HepG2 (cell line): Measurements from ENCODE around the gene INKA1. TPM values are rescaled to one million over a fixed set of nuclear protein-coding genes. Genes with fewer than 3 reads are reported as not detected.

ENCODE experiments used
- ATAC-seq: fragments of 200-7000 bp; cut with Tn5 transposase; 3 replicates; pipeline ENCODE4 v1.9.1; 2020; ENCODE audit warnings: mild to moderate bottlenecking, moderate library complexity
- BruUV-seq: library from RNA; stranded (reverse); fragments of 400-500 nt; replicated peaks from 2 replicates; lab custom pipeline; 2021; lab: Mats Ljungman, UMichigan
- CTCF ChIA-PET: fragments of 300-600 bp; formaldehyde crosslinking; extraction: SDS; loops from one replicate; lab custom pipeline; 2021; ENCODE audit warnings: low total read pairs, inconsistent platforms, low intra/inter-chr PET ratio; lab: Yijun Ruan, JAX
- POLR2A ChIA-PET: fragments of 350-600 bp; sonication (Branson Sonifier 250); formaldehyde crosslinking; loops from one replicate; lab custom pipeline; 2020; ENCODE audit warnings: antibody characterized with exemption, inconsistent platforms; lab: Yijun Ruan, JAX
- DNase-seq: peaks from one replicate; pipeline ENCODE4 v3.0.0-alpha.2; 2015; ENCODE audit warnings: low spot score
- FAIRE-seq: peaks from 3 replicates; lab custom pipeline; 2011; peaks lifted over from hg19 to GRCh38; lab: Jason Lieb, UNC
- H2AFZ ChIP-seq: one replicate; pipeline ENCODE4 v1.6.1; 2011; ENCODE audit warnings: low read length, inconsistent platforms
- H3K27ac ChIP-seq: fragments of 300-600 bp; 3 replicates; pipeline ENCODE4 v1.8.0; 2011; ENCODE audit warnings: mixed run types, mild to moderate bottlenecking, mixed read lengths, low read length, inconsistent platforms; ENCODE audit not compliant: insufficient read depth; ENCODE audit errors: extremely low read length
- H3K27me3 ChIP-seq, 2 experiments: fragments of 200-600 bp in 1 of 2; 2 replicates in 1 of 2; 3 replicates in 1 of 2; pipeline versions ENCODE4 v1.6.0 to v1.8.0; 2011; ENCODE audit warnings: low read length in 2 of 2, mild to moderate bottlenecking in 2 of 2, moderate library complexity in 2 of 2, inconsistent platforms in 1 of 2; ENCODE audit not compliant: insufficient read depth in 2 of 2, control insufficient read depth in 1 of 2
- H3K36me3 ChIP-seq, 2 experiments: fragments of 200-600 bp in 1 of 2; replicated peaks in 1 of 2; 2 replicates in 1 of 2; 3 replicates in 1 of 2; pipeline versions ENCODE4 v1.5.1 to v1.8.0; 2011; ENCODE audit warnings: low read length in 2 of 2, inconsistent platforms in 1 of 2; ENCODE audit not compliant: insufficient read depth in 2 of 2, control insufficient read depth in 1 of 2
- H3K4me1 ChIP-seq: 2 replicates; pipeline ENCODE4 v1.5.1; 2012; ENCODE audit warnings: low read length, inconsistent platforms; ENCODE audit not compliant: insufficient read depth
- H3K4me2 ChIP-seq: 2 replicates; pipeline ENCODE4 v1.6.0; 2011; ENCODE audit warnings: low read depth, low read length, inconsistent platforms
- H3K4me3 ChIP-seq, 3 experiments: fragments of 200-600 bp in 1 of 3; sonication (generic), shearing (Covaris generic) in 1 of 3; replicated peaks in 1 of 3; 2 replicates each; pipeline ENCODE4 v1.5.1; 2011 to 2016; ENCODE audit warnings: low read length in 3 of 3, inconsistent platforms in 2 of 3, low read depth in 2 of 3, mild to moderate bottlenecking in 2 of 3, control low read depth in 1 of 3, mixed read lengths in 1 of 3; ENCODE audit not compliant: insufficient read depth in 1 of 3
- H3K79me2 ChIP-seq: one replicate; pipeline ENCODE4 v1.6.1; 2011; ENCODE audit warnings: low read length, inconsistent platforms; ENCODE audit not compliant: insufficient read depth
- H3K9ac ChIP-seq: 2 replicates; pipeline ENCODE4 v1.6.0; 2011; ENCODE audit warnings: mild to moderate bottlenecking, low read depth, low read length, inconsistent platforms; ENCODE audit not compliant: insufficient read depth
- H3K9me3 ChIP-seq: 2 replicates; pipeline ENCODE4 v1.5.1; 2012; ENCODE audit warnings: mild to moderate bottlenecking, low read length
- H4K20me1 ChIP-seq: 2 replicates; pipeline ENCODE4 v1.6.0; 2011; ENCODE audit warnings: inconsistent platforms, mild to moderate bottlenecking, low read length, moderate library complexity; ENCODE audit not compliant: insufficient read depth
- ATF7-NPFF ChIP-seq: sonication (generic); formaldehyde crosslinking; IDR thresholded peaks from 2 replicates; pipeline ENCODE4 v1.8.1; 2023; ENCODE audit warnings: mild to moderate bottlenecking, low read depth, missing genetic modification reagents, moderate library complexity
- HNF4A ChIP-seq: sonication (generic); formaldehyde crosslinking; IDR thresholded peaks from 2 replicates; pipeline ENCODE4 v1.4.0; 2020; ENCODE audit warnings: missing genetic modification reagents
- NR2F1 ChIP-seq, 2 experiments: fragments of 450-650 bp in 1 of 2; formaldehyde crosslinking in 1 of 2; IDR thresholded peaks; 2 replicates each; pipeline versions ENCODE4 v1.5.0 to v1.6.1; 2016 to 2020; ENCODE audit warnings: mild to moderate bottlenecking in 1 of 2, missing compliant biosample characterization in 1 of 2, missing genetic modification reagents in 1 of 2, moderate library complexity in 1 of 2
- RARA ChIP-seq: IDR thresholded peaks from 2 replicates; pipeline ENCODE4 v1.6.1; 2016; ENCODE audit warnings: missing genetic modification reagents, missing compliant biosample characterization
- RXRB ChIP-seq: IDR thresholded peaks from 2 replicates; pipeline ENCODE4 v1.6.1; 2016; ENCODE audit warnings: borderline replicate concordance, missing genetic modification reagents, missing compliant biosample characterization
- WGBS: methylation state at CpG from one replicate; pipeline ENCODE4 v1.1.6; 2017; ENCODE audit warnings: low lambda C conversion rate; 5-methylcytosine and 5-hydroxymethylcytosine counted together
- in situ Hi-C: cut with HindIII; loops from 2 replicates; pipeline ENCODE4 v1.10.0; 2017; ENCODE audit warnings: low pct_unique_long_range_greater_than_20kb; ENCODE audit not compliant: extremely low pct_ligation_motif_present
- intact Hi-C: fragments of 100-400 bp; cut with micrococcal nuclease; formaldehyde crosslinking; loops from one replicate; pipeline ENCODE4 v1.10.0; 2022; ENCODE audit not compliant: unreplicated experiment
- polyA plus RNA-seq, 8 experiments: library from polyadenylated mRNA; depleted of rRNA in 3 of 8; stranded (reverse) in 7 of 8; unstranded in 1 of 8; fragments of >200 nt; fragmentation: Illumina TruSeq in 4 of 8; extraction: Trizol in 4 of 8; gene quantifications; 2 replicates each; pipeline versions ENCODE4 v1.2.1 to v1.2.3, GENCODE V29; 2011 to 2016; ENCODE audit warnings: low read depth in 4 of 8, missing spikeins in 1 of 8, mixed read lengths in 1 of 8; ENCODE audit not compliant: insufficient read depth in 1 of 8
- total RNA-seq, 5 experiments: library from RNA; depleted of rRNA; stranded (reverse); fragments of >200 nt; fragmentation: Illumina TruSeq; extraction: Trizol; gene quantifications; 2 replicates each; pipeline ENCODE4 v1.2.3, GENCODE V29; 2016; ENCODE audit warnings: low read depth in 1 of 5
- TF ChIP-seq, protein P1 (sequence below): sonication (generic); formaldehyde crosslinking; IDR thresholded peaks from 2 replicates; pipeline ENCODE4 v1.5.1; 2020; ENCODE audit warnings: missing genetic modification reagents, mild to moderate bottlenecking, borderline replicate concordance
- TF ChIP-seq, protein P2 (sequence below): sonication (generic); formaldehyde crosslinking; IDR thresholded peaks from 2 replicates; pipeline ENCODE4 v1.8.0; 2022; ENCODE audit warnings: mild to moderate bottlenecking, missing genetic modification reagents; ENCODE audit not compliant: insufficient replicate concordance
- TF ChIP-seq, protein P3 (sequence below): sonication (generic); formaldehyde crosslinking; IDR thresholded peaks from 2 replicates; pipeline ENCODE4 v1.4.0; 2020; ENCODE audit warnings: missing genetic modification reagents, borderline replicate concordance
- TF ChIP-seq, protein P4 (sequence below): sonication (generic); formaldehyde crosslinking; IDR thresholded peaks from 2 replicates; pipeline ENCODE4 v1.4.0; 2020; ENCODE audit warnings: missing genetic modification reagents

Gene INKA1
- total and polyA plus RNA-seq, 2 of the 13 experiments (the other 11 are each of a cell fraction or from before 2014, with no cell fraction given): 0.22 to 0.41 TPM

DNA sequence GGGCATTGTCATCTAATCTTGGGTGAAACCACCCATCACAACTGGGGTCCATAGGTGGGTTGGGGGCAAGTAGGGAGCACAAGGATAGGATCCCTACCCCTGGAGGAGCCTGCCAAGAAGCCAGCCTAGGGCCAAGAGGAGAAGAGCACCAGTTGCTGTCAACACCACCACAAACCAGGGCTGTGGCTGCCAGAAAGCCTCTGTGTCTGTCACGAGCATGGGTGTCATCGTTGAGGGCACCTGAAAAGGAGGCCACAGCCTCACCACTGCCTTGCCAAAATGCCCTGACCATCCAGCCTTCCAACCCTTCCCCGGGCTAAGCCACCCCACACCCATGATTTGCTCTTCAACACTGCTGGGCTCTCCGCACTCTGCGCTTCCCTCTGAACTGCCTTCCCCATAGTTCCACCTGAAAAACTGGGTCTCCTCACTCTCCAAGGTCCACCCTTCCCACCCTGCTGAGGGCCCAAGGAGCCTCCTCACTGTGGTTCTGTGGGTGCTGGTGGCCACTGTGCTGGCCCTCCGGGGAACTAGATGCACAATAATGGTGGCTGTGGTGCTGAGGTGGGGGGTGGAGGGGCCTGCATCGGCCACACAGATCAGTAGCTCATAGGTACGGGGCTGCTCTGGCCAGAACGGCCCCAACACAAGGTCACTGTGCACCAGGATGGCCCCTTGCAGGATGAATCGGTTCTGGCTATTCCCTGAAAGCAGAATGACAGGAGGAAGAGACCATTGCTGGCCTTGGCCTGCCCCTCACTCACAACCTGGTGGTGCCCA lies 10.5 kb upstream of the INKA1 start (continued):
- TF ChIP-seq, protein P1, sequence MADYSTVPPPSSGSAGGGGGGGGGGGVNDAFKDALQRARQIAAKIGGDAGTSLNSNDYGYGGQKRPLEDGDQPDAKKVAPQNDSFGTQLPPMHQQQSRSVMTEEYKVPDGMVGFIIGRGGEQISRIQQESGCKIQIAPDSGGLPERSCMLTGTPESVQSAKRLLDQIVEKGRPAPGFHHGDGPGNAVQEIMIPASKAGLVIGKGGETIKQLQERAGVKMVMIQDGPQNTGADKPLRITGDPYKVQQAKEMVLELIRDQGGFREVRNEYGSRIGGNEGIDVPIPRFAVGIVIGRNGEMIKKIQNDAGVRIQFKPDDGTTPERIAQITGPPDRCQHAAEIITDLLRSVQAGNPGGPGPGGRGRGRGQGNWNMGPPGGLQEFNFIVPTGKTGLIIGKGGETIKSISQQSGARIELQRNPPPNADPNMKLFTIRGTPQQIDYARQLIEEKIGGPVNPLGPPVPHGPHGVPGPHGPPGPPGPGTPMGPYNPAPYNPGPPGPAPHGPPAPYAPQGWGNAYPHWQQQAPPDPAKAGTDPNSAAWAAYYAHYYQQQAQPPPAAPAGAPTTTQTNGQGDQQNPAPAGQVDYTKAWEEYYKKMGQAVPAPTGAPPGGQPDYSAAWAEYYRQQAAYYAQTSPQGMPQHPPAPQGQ (CRISPR knock-in tag): no peak
- TF ChIP-seq, all 625 proteins: peak for 0

DNA sequence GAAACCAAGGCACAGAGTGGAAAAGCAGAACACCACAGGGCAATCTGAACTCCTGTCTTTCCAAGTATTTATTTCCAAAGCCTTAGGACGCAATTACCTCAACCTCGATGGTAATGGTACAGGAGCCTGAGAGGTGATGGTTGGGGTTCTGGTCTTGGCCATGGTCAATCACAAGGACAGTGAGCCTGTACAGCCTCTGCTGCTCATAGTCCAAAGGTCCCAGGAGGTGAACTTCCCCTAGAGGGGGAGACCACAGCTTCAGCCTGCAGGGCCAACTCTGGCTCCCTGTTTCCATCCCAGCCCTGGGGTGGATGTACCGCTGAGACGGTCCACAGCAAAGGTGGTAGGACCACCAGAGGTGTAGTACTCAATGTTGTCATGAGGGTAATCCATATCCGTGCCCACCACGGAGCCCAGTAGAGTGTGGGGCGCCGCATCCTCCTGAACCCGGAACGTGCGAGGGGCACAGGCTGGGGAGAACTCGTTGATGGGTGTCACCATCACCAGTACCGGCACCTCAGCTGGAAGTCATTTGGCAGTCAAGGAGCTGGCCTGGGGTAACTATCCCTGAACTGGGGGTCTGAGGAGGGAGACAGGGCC lies 9.5 kb upstream of the INKA1 start:
- 74% methylated on average over 8 of the region's 13 CpGs for WGBS
- no peaks in the 10 kb centered on the region for H3K9me3 ChIP-seq
- POLR2A ChIA-PET: no interaction called here
- DNase-seq (no peak), ATAC-seq (no peak), FAIRE-seq (no peak)
- TF ChIP-seq, protein P2, sequence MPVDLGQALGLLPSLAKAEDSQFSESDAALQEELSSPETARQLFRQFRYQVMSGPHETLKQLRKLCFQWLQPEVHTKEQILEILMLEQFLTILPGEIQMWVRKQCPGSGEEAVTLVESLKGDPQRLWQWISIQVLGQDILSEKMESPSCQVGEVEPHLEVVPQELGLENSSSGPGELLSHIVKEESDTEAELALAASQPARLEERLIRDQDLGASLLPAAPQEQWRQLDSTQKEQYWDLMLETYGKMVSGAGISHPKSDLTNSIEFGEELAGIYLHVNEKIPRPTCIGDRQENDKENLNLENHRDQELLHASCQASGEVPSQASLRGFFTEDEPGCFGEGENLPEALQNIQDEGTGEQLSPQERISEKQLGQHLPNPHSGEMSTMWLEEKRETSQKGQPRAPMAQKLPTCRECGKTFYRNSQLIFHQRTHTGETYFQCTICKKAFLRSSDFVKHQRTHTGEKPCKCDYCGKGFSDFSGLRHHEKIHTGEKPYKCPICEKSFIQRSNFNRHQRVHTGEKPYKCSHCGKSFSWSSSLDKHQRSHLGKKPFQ (CRISPR knock-in tag): no peak
- TF ChIP-seq RARA (CRISPR knock-in tag): peak; percentile 58
- TF ChIP-seq HNF4A: peak; percentile 58
- peak in 1 of 2 experiments; percentile 29; a peak in 1 of 4 replicates for TF ChIP-seq NR2F1 (CRISPR knock-in tag; IDR thresholded peaks at IDR 0.05)
- no peak for TF ChIP-seq ATF7-NPFF (CRISPR knock-in tag)
- TF ChIP-seq, protein P3, sequence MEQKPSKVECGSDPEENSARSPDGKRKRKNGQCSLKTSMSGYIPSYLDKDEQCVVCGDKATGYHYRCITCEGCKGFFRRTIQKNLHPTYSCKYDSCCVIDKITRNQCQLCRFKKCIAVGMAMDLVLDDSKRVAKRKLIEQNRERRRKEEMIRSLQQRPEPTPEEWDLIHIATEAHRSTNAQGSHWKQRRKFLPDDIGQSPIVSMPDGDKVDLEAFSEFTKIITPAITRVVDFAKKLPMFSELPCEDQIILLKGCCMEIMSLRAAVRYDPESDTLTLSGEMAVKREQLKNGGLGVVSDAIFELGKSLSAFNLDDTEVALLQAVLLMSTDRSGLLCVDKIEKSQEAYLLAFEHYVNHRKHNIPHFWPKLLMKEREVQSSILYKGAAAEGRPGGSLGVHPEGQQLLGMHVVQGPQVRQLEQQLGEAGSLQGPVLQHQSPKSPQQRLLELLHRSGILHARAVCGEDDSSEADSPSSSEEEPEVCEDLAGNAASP (CRISPR knock-in tag): peak; percentile 77; the same call in 1 of the 2 replicates
- TF ChIP-seq, protein P4, sequence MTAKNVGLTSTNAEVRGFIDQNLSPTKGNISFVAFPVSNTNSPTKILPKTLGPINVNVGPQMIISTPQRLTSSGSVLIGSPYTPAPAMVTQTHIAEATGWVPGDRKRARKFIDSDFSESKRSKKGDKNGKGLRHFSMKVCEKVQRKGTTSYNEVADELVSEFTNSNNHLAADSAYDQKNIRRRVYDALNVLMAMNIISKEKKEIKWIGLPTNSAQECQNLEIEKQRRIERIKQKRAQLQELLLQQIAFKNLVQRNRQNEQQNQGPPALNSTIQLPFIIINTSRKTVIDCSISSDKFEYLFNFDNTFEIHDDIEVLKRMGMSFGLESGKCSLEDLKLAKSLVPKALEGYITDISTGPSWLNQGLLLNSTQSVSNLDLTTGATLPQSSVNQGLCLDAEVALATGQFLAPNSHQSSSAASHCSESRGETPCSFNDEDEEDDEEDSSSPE (CRISPR knock-in tag): no peak
- peak; percentile 24; the same call in 1 of the 2 replicates for TF ChIP-seq RXRB
- H3K27me3 ChIP-seq: peaks cover 0 to 1% of the 10 kb centered on the region in 2 experiments; a peak in 1 of 5 replicates
- H2AFZ ChIP-seq: no peak overlapping the region
- in situ Hi-C loops (no loop called here), intact Hi-C loops (no loop called here)
- no peaks in the 10 kb centered on the region for H3K36me3 ChIP-seq
- no peaks in the 10 kb centered on the region for H4K20me1 ChIP-seq
- H3K4me3 ChIP-seq: no peak overlapping the region
- CTCF ChIA-PET: no interaction called here
- no peak overlapping the region for H3K27ac ChIP-seq
- H3K9ac ChIP-seq: no peak overlapping the region
- no peak overlapping the region for H3K4me2 ChIP-seq
- no TSS peak for BruUV-seq
- peaks cover 38% of the 10 kb centered on the region for H3K4me1 ChIP-seq
- no peaks in the 10 kb centered on the region for H3K79me2 ChIP-seq
